SK-N-SH (cell line): Measurements from ENCODE around the gene SYT14.
A peak's percentile ranks its signal among the peaks of the same experiment; 100 is the strongest.

Source experiments
- ELF1 ChIP-seq: IDR thresholded peaks from 2 replicates; pipeline ENCODE4 v1.4.0; 2012
- EP300 ChIP-seq, 2 experiments: IDR thresholded peaks; 2 replicates each; pipeline versions ENCODE4 v1.4.0 to v1.6.1; 2012; ENCODE audit warnings: borderline replicate concordance in 1 of 2, low read depth in 1 of 2, low read length in 1 of 2
- GABPA ChIP-seq: IDR thresholded peaks from 2 replicates; pipeline ENCODE4 v1.4.0; 2012; ENCODE audit warnings: low read depth, mild to moderate bottlenecking
- MEF2A ChIP-seq: IDR thresholded peaks from 2 replicates; pipeline ENCODE4 v1.4.0; 2012; ENCODE audit warnings: low read depth, borderline replicate concordance
- MXI1 ChIP-seq: IDR thresholded peaks from 2 replicates; pipeline ENCODE4 v1.6.1; 2012; ENCODE audit warnings: mild to moderate bottlenecking, low read depth, low read length, improper control_type of control experiment
- NFIC ChIP-seq: IDR thresholded peaks from 2 replicates; pipeline ENCODE4 v1.4.0; 2012; ENCODE audit warnings: borderline replicate concordance
- POLR2AphosphoS5 ChIP-seq: IDR thresholded peaks from 2 replicates; pipeline ENCODE4 v1.6.1; 2012; ENCODE audit warnings: low read depth, low read length
- RXRA ChIP-seq: IDR thresholded peaks from 2 replicates; pipeline ENCODE4 v1.4.0; 2012; ENCODE audit warnings: low read depth, mild to moderate bottlenecking, borderline replicate concordance
- TF ChIP-seq, protein P1 (sequence below): fragments of 200-600 bp; sonication (generic); IDR thresholded peaks from 2 replicates; pipeline ENCODE4 v1.6.1; 2017; ENCODE audit warnings: antibody characterized with exemption, mild to moderate bottlenecking, moderate library complexity
- TF ChIP-seq, protein P2 (sequence below): IDR thresholded peaks from 2 replicates; pipeline ENCODE4 v1.6.1; 2012; ENCODE audit warnings: mild to moderate bottlenecking, low read depth, low read length, moderate library complexity
- TF ChIP-seq, protein P3 (sequence below): IDR thresholded peaks from 2 replicates; pipeline ENCODE4 v1.4.0; 2012; ENCODE audit warnings: low read depth
- TF ChIP-seq, protein P4 (sequence below): fragments of 150-350 bp; IDR thresholded peaks from 2 replicates; pipeline ENCODE4 v1.6.1; 2016; ENCODE audit warnings: mild to moderate bottlenecking, low read depth, low read length

DNA sequence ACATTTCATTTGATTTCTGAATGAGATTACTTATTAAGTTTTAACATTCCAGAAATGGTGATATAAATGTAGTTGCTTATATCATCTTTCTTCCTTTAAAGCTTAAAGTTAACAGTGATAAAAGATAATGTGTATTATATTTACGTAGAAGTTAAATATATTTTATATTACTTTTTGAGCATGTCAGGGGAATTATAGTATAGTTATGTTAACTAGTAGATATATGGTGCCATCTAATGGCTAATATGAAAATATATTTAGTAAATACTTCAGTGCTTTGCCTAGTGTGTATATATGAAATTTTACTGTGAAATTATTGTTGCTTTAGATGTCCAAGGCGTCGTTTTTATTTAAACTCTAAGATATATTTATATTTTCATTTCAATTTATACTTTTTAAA is 51.5 kb downstream of the SYT14 start:
- TF ChIP-seq, protein P1, sequence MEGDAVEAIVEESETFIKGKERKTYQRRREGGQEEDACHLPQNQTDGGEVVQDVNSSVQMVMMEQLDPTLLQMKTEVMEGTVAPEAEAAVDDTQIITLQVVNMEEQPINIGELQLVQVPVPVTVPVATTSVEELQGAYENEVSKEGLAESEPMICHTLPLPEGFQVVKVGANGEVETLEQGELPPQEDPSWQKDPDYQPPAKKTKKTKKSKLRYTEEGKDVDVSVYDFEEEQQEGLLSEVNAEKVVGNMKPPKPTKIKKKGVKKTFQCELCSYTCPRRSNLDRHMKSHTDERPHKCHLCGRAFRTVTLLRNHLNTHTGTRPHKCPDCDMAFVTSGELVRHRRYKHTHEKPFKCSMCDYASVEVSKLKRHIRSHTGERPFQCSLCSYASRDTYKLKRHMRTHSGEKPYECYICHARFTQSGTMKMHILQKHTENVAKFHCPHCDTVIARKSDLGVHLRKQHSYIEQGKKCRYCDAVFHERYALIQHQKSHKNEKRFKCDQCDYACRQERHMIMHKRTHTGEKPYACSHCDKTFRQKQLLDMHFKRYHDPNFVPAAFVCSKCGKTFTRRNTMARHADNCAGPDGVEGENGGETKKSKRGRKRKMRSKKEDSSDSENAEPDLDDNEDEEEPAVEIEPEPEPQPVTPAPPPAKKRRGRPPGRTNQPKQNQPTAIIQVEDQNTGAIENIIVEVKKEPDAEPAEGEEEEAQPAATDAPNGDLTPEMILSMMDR: peak; percentile 61
- TF ChIP-seq RXRA (no peak), ELF1 (no peak), GABPA (no peak), EP300 (IDR thresholded peaks at IDR 0.05; ENCODE audit: borderline replicate concordance in 1 of 2, low read depth in 1 of 2, low read length in 1 of 2) (no peak), POLR2AphosphoS5 (no peak), MEF2A (no peak), NFIC (no peak), MXI1 (no peak)
- TF ChIP-seq, protein P2, sequence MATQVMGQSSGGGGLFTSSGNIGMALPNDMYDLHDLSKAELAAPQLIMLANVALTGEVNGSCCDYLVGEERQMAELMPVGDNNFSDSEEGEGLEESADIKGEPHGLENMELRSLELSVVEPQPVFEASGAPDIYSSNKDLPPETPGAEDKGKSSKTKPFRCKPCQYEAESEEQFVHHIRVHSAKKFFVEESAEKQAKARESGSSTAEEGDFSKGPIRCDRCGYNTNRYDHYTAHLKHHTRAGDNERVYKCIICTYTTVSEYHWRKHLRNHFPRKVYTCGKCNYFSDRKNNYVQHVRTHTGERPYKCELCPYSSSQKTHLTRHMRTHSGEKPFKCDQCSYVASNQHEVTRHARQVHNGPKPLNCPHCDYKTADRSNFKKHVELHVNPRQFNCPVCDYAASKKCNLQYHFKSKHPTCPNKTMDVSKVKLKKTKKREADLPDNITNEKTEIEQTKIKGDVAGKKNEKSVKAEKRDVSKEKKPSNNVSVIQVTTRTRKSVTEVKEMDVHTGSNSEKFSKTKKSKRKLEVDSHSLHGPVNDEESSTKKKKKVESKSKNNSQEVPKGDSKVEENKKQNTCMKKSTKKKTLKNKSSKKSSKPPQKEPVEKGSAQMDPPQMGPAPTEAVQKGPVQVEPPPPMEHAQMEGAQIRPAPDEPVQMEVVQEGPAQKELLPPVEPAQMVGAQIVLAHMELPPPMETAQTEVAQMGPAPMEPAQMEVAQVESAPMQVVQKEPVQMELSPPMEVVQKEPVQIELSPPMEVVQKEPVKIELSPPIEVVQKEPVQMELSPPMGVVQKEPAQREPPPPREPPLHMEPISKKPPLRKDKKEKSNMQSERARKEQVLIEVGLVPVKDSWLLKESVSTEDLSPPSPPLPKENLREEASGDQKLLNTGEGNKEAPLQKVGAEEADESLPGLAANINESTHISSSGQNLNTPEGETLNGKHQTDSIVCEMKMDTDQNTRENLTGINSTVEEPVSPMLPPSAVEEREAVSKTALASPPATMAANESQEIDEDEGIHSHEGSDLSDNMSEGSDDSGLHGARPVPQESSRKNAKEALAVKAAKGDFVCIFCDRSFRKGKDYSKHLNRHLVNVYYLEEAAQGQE: no peak
- TF ChIP-seq, protein P3, sequence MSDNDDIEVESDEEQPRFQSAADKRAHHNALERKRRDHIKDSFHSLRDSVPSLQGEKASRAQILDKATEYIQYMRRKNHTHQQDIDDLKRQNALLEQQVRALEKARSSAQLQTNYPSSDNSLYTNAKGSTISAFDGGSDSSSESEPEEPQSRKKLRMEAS: no peak
- TF ChIP-seq, protein P4, sequence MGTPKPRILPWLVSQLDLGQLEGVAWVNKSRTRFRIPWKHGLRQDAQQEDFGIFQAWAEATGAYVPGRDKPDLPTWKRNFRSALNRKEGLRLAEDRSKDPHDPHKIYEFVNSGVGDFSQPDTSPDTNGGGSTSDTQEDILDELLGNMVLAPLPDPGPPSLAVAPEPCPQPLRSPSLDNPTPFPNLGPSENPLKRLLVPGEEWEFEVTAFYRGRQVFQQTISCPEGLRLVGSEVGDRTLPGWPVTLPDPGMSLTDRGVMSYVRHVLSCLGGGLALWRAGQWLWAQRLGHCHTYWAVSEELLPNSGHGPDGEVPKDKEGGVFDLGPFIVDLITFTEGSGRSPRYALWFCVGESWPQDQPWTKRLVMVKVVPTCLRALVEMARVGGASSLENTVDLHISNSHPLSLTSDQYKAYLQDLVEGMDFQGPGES: no peak
